Parietal lobe (tissue), 2 donors: ENCODE data around the gene DYNC2LI1. TPM values are rescaled to one million over a fixed set of nuclear protein-coding genes. Genes with fewer than 3 reads are reported as not detected.

Experiments used
- small RNA-seq: library from RNA; depleted of rRNA; stranded (forward); fragments of <200 nt; gene quantifications from one replicate; pipeline ENCODE3, GENCODE V24; 2014; ENCODE audit warnings: low replicate concordance
- total RNA-seq: library from RNA; depleted of rRNA; stranded (reverse); fragments of >200 nt; gene quantifications from one replicate; pipeline ENCODE4 v1.2.3, GENCODE V29; 2014

The DYNC2LI1 gene
- total RNA-seq: 48.2 TPM

DNA sequence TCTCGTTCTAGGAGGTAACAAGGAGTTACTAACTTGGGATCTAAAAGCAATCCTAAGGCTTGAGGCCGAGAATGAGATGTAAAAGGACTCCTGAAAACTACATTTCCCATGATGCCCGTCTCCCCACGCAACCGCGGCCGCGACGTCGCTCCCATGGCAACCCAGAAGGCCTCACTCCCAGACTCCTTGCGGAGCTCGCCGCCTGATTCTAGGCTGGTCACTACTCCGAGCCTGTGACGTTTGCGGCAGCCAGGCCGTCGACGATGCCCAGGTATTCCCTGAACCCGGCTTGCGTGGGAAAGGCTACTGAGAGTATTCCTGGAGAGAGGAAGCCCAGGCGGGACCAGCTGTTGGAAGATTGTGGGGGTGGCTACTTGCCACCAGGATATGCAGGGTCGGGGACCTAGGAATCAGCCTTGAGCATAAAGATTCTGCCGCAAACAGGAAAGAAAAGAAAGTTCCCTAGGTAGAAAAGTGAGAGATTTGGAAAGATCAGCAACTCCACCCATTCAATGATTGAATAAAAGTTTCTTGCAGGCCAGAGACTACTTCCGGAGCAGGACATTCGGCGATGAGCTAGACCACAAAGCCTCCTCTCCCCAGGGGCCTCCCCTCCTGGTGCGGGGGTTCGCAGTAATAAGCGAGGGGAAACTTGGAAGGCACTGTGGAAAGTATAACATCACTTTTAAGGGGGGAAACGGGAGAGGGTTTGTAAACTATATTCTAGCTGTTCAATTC is at the start of gene DYNC2LI1:
TSS of gene DYNC2LI1 (plus strand) at position 164 of the 738 bp plus-strand sequence. CDS start at position 264, 100 bp downstream.

DNA sequence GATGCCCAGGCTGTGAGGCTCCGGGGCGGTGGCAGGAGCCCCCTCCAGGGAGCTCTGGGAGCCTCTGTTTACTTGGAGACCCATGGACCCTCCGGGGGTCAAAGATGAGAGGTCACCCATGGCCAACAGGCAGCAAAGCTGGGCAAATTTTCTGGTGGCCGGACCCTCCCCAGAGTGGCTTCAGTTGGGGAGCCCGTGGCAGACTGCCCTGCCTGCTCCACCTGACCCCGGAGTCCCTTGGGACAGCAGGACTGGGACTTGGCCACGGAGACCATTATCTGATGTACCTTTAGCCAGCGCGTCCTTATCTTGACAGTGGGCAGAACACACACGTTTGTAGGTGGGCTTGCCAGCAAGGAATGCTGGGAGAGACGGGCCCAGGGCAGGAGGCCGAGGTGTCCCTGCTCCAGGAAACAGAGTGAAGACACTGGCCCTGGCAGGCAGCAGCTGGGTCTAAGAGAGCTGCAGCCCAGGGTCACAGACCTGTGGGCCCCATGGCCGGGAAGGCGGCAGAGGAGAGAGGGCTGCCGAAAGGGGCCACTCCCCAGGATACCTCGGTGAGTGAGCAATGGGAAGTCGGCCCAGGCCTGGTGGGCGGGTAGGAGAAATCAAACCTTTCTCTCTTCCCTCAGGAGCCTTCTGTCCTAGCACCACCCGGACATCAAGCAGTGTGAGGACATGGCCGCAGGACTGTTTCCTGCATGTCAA is 64.9 kb downstream of the DYNC2LI1 start, which contains the start of the genes ABCG5 and ABCG8:
TSS of gene ABCG5 (minus strand) at position 280 of the 708 bp plus-strand sequence. CDS start at position 120, 160 bp downstream.
TSS of gene ABCG8 (plus strand) at position 412 of the 708 bp plus-strand sequence. CDS start at position 495, 83 bp downstream.

Small RNAs within 50 kb of the gene (small RNA-seq; reads per million reads assigned to genes)
- gene RN7SKP66: not detected

Other genes starting within 250 kb of the DYNC2LI1 start
- 63.5 TPM for gene THADA, start 178.0 kb upstream of the DYNC2LI1 start, total RNA-seq
- gene PLEKHH2, start 136.8 kb upstream of the DYNC2LI1 start, total RNA-seq: 12.5 TPM
- not detected for gene C1GALT1C1L, start 97.6 kb upstream of the DYNC2LI1 start, total RNA-seq
- not detected for gene ABCG5, start 64.8 kb downstream of the DYNC2LI1 start, total RNA-seq
- 0.31 TPM for gene ABCG8, start 64.9 kb downstream of the DYNC2LI1 start, total RNA-seq
- 101 TPM for gene LRPPRC, start 221.9 kb downstream of the DYNC2LI1 start, total RNA-seq